Suppressor macrophage (primary cell): Measurements from ENCODE around the gene C2CD4B.

ENCODE experiments used
- DNase-seq, 4 experiments: peaks; one replicate each; pipeline ENCODE4 v3.0.0-alpha.2; 2020 to 2022
- total RNA-seq, 17 experiments: gene quantifications; one replicate each; lab custom pipeline; 2026; ENCODE audit warnings: mixed read lengths in 6 of 17, inconsistent platforms in 3 of 17; lab: John Stamatoyannopoulos, UW

The C2CD4B gene, protein sequence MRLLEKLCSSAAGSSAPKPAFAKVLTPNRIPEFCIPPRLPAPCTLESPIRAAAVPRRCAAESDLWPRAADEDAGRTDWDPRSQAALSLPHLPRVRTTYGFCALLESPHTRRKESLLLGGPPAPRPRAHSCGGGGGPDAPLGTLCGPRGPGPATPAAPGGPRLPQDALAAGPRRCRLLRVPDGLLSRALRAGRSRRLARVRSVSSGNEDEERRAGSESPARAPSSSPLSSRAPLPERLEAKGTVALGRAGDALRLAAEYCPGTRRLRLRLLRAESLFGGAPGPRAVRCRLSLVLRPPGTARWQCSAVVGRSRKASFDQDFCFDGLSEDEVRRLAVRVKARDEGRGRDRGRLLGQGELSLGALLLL
- total RNA-seq = 0 to 3.3 (median 0.24) reads per million in 17 experiments

DNA sequence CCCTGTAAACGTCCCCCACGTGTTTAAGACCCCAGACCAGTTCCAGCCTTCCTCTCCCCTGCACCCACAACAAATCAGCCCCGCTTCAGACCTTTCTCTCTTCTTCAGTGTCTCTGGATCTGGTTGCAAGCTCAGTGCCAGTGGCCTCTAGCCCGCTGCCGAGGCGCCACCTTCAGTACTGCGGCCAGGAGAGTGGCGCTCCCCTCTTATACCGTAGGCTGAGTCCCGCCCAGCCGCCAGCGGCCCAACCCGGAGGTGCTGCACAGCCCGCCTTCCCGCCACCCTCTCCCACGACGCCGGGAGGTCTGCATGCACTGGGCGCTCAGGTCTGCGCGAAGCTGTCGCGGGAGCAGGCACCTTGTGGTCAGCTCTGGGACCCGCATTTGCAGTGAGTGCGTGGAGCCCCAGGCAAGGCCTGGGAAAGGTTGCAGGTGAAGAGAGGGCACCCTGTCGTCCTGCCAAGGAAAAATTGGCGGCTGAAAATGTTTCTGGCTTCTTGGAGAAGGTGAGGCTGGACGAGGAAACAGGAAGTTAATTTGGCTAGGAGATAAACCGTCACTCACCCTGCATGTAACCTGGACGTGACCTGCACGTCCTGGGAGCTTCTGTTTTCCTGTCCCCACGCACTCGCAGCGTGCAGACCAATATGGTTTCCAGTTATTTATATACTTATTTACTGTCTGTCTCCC, at the start of gene C2CD4B:
TSS of gene C2CD4B (minus strand) at position 182 of the 689 bp plus-strand sequence. CDS start 301 bp downstream, outside the sequence.
- no peak for DNase-seq

DNA sequence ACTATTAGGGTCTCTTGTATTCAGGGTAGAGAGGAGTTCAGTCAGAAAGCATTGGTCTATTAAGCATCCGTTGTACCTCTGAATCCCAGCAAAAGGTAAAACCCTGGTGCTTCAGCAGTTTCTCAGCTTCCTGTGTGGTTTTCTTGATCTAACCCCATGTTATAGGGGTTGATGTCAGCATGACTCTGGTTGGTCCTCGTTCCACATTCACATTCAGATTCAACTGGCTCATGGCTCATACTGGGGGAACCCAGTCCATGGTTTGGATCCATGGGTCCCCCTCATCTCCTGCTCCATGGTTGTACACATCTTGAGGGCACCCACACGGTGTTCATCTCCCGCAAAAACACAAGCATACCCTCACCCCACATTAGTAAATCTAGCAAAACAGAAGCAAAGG, 47.7 kb upstream of the C2CD4B start:
- DNase-seq = no peak

DNA sequence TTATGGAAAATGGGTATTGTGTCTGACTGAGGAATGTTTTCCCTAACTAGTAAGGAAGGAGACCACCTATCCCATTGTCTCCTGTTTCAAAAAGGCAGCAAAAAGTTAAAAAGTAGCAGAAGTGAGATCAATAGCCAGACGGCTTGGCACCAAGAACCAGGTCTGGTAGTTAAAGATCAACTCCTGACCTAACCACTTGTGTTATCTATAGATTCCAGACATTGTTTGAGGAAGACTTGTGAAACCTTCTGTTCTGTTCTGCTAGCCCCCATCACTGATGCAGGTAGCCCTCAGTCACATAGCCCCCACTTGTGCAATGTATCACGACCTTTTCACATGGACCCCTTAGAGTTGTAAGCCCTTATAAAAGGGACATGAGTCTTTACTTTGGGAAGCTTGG, 46.3 kb upstream of the C2CD4B start:
- no peak for DNase-seq

DNA sequence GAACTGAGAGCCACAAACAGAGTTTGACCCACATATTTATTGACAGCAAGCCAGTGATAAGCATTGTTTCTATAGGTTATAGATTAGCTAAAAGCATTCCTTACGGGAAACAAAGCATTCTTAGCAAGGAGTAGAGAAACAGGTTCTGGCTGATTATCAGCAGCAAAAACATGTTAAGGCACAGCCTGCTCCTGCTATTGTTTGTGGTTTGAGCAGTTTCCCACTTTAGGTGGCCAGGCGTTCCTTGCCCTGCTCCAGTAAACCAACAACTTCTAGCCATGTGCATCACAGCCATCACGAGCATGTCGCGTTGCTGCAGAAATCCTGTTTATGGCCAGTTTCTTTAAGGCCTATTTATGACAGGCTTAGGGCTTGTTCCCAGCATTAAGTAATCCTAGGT, 44.7 kb upstream of the C2CD4B start:
- no peak for DNase-seq

DNA sequence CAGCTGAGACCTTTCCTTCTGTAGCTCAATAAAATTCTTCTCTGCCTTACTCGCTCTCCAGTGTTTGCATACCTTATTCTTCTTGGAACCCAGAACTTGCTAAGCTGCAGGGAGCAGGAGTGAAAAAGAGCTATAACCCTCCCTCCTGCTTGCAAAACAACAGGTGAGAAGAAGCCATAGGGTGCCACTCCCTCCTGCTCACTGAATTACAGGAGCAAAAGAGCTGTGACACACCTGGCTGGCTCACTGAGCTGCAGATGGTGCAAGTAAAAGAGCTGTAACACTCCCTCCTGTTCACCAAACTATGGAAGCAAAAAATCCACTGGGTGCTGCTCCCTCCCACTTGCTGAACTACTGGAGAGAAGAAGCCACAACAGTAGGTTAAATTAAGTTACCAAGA, 44.2 kb upstream of the C2CD4B start:
- DNase-seq = no peak

DNA sequence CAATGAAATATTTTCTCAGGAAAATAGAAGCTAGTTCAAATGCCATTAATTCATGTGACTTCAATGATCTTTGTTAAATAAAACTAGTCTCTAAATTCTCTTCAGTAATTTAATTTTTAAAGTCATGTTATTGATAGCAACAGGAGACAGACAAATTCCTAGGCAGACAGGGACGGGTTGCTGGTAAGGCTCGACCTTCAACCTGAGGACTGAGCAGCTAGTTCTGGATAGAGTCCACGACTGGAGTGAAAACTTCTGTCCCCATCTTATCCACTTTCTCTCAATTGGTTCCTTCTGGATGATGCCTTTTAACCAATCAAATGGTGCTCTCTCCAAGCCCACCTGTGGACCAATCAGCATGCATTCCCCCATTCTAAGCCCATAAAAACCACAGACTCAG, 43.8 kb upstream of the C2CD4B start:
- DNase-seq = no peak

DNA sequence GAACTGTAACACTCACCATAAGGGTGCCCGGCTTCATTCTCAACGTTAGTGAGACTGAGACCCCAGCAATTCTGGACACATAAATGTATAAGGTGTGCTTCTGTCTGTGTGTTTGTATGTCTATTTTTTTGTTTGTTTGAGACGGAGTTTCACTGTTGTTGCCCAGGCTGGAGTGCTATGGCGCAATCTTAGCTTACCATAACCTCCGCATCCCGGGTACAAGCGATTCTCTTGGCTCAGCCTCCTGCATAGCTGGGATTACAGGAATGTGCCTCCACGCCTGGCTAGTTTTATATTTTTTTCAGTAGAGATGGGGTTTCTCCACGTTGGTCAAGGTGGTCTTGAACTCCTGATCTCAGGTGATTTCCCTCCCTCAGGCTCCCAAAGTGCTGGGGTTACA, 43.3 kb upstream of the C2CD4B start:
- no peak for DNase-seq

DNA sequence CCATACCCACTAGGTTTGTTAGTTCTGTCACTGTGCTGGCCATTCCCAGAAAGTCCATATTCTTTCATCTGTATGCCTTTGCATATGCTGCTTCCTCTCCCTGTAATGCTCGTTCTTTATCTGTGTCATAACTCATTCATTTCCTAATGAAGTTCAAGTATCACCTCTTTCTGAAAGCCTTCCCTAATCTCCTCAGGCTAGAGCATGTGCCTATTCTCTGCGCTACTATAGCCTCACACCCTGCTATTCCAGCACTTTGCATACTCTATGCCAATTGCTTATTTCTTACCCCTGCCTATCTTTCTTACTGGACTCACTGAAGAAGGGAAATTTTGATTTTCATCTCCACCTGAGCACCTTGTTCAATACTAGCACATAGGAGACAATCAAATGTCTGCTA, 25.6 kb upstream of the C2CD4B start:
- no peak for DNase-seq

DNA sequence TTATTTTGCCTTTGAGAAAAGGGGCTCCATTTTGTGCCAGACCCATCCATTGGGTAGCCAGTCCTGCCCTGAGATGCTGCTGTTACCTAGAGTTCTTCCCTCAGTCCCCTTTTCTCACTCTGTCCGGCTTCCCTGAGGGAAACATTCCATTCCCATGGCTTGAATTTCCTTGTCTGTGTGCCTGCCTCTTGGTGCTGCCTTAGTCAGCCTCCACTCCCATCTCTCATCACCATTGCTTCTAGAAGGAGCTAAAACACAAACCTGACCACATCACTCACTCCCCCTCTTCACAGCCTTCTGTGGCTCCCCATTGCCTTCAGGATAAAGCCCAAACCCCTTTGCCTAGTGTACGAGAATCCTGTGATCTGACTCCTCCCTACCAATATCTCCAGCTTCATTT, 25.2 kb upstream of the C2CD4B start:
- DNase-seq = no peak

DNA sequence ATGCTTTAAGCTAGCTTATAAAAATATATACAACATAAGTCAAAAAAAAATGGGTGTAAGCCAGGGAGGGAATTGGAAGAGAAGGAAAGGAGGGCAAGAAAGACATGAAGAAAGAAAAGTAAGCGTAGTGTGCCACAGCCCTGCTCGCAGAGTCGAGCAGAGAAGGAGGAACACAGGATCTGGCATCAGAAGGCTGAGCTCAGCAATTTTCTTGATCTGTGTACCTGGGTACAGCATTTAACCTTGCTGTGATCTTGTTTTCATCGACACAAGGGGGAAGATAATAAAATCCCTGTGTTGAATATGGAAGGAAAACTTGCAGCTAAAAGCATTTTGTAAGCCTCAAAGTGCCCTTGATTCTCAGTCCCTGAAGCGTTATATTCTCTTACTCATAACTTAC, 23.7 kb upstream of the C2CD4B start:
- no peak for DNase-seq

DNA sequence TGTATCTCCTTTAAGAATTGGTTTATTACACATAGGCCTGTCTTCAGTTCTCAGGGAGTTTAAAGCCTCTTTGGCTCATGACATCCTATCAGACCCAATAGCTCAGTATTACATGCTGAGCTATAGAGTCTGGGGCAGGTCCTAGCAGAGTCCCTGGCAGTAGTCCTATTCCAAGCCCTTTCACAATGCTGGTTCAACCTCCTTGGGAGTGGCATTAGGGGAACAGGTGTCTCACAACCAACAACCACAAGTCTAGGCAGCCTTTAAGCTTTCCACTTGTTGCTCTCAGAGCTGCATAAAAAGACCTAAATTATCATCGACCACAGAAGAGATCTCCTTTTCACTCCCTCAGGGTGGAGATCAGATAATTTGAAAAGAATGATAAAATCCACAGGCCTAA, 22.8 kb upstream of the C2CD4B start:
- DNase-seq = no peak

DNA sequence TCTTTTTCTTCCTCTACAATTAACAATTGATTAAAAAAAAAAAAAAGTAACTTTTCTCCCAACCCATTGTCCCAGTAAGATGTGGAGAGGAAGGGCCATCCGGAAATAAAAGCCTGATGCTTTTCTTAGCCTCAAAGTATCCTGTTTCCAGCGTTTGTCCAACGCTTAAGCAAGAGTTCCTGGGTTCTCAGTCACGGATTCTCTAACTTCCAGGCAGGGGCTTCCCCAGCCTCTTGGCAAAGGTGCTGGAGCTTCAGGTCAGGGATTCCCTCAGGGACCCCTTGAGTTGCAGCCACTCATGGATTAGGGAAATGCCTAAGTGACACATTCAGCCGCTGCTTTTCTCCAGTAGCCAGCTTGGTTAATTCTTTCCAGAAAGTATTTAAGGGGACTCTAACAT, 22.3 kb upstream of the C2CD4B start:
- DNase-seq = no peak

DNA sequence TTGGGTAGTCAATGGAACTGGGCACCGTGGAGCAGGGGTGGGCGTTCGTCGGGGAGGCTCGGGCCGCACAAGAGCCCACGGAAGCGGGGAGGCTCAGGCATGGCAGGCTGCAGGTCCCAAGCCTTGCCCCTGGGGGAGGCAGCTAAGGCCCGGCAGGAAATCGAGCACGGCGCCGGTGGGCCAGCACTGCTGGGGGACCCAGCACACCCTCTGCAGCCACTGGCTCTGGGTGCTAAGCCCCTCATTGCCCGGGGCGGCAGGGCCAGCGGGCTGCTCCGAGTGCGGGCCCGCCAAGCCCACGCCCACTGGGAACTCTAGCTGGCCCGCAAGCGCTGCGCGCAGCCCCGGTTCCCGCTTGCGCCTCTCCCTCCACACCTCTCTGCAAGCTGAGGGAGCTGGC, 21.5 kb upstream of the C2CD4B start:
- DNase-seq = no peak

DNA sequence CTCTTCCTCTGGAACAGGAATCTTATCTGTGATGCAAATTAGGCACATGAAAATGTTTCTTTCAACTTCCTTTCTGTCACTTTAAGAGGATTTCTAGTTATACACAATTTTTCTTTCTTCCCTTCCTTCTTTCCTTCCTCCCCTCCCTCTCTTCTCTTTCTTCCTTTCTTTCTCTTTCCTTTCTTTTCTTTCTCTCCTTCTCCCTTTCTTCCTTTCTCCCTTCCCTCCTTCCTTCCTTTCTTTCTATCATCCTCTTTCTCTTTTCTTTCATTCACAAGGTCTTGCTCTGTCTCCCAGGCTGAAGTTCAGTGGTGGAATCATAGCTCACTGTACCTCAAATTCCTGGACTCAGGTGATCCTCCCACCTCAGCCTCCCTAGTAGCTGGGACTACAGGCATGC, 18.0 kb upstream of the C2CD4B start:
- DNase-seq = no peak

DNA sequence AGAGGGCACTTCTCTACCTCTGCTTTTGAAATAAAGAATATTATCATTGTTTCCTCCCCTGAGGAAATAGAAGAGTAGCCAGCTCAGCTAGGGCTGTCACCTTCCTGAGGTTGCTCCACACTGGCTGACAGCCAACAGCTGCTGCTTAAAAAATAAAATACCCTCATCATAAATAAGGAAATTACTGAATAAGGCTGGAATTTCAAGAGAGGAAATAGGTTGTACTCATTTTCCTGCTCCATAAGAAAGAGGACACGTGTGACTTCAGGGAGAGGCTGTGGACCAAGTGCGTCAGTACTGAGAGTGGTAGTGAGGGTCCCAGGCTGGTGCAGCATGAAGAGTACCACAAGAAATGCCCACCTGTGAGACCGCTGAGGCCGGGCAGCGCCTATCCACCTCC, 8.1 kb upstream of the C2CD4B start:
- no peak for DNase-seq

DNA sequence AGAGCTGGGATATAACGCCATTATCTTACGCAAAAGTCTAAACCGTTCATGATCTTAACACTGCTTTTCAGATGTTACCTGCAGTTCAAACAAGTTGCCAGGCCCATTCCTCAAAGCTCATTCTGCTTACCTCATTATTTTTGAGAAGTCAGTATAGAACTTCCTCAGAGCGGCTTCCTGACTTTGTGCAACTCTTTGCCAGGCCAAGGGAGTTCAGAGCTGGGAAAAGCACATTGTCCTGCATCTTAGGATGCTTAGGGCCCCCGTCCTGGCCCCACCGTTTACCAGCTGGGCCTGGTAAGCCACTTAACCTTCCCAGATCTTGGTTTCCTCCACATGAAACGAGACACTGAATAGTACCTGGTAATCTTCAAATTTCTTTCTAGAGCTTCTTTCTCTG, 6.8 kb upstream of the C2CD4B start:
- DNase-seq = no peak

DNA sequence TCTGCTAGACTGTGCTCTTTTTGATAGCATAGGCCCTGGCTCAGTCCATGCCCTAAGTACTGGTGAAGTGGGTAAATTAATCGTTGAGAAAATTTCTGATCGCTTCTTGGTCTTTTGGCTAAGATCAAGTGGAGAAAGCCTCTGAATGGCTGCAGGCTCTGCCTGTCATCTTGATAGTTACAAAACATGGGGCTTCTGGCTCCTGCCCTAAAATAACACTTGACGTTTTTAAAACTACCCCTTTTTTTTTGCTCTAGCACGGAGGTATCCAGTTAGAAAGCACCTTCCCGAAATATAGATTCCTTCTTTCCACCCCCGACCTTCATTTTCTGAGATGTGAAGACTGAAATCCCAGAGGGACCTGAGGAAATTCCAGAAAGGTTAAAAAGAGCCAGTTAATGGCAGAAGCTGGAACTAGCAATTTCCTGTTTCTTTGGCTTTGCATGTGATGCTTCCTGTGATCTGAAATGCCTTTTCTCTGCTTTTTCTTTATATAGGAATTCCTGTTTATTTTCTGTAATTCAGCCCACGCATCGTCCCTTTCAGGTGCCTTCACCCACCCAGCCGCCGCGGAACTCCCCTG, 799 bp upstream of the C2CD4B start:
- DNase-seq = no peak

DNA sequence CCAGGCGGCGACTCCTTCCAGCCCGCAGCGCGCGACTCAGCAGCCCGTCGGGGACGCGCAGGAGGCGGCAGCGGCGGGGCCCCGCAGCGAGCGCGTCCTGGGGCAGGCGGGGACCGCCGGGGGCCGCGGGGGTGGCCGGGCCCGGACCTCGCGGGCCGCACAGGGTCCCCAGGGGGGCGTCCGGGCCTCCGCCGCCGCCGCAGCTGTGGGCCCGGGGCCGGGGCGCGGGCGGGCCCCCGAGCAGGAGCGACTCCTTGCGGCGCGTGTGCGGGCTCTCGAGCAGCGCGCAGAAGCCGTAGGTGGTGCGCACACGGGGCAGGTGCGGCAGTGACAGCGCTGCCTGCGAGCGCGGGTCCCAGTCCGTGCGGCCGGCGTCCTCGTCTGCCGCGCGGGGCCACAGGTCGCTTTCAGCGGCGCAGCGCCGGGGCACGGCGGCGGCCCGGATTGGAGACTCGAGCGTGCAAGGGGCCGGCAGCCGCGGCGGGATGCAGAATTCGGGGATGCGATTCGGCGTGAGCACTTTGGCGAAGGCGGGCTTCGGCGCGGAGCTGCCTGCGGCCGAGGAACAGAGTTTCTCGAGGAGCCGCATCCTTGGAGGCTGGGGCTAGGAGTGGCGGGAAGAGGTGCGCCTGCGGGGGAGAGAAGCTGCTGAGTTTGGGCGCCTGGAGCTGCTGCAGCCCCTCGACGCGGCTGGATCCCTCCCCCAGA, 535 bp downstream of the C2CD4B start:
- DNase-seq = no peak

DNA sequence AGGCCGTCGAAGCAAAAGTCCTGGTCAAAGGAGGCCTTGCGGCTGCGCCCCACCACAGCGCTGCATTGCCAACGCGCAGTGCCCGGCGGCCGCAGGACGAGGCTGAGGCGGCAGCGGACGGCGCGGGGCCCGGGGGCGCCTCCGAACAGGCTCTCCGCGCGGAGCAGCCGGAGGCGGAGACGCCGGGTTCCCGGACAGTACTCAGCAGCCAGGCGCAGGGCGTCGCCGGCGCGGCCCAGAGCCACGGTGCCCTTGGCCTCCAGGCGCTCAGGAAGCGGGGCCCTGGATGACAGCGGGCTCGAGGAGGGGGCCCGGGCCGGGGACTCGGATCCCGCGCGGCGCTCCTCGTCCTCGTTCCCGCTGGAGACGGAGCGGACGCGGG, 1.1 kb downstream of the C2CD4B start:
- DNase-seq = no peak

DNA sequence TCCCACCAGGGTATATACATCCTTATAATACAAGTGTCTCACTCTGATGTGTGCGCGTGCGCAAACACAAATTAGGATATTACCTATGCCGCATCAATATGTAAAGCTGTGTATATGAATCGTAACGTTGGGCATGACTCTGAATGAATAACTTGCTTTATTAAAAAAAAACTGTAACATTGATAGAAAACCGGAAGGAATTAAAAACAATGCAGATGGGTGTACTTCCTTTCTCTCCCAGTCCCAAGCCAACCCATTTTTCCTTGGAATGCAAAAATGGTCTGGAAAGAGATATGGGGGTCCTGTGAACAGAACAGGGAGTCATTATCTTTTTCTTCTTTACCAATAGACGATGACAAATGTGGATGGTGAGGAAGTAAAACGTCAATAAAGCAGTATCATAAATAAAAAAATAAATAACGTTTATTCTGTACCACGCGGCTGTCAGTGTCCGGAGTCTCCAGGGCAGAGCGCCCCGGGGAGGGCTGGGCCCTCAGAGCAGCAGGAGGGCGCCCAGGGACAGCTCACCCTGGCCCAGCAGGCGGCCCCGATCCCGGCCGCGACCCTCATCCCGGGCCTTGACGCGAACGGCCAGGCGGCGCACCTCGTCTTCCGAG, 1.6 kb downstream of the C2CD4B start:
- DNase-seq = no peak

DNA sequence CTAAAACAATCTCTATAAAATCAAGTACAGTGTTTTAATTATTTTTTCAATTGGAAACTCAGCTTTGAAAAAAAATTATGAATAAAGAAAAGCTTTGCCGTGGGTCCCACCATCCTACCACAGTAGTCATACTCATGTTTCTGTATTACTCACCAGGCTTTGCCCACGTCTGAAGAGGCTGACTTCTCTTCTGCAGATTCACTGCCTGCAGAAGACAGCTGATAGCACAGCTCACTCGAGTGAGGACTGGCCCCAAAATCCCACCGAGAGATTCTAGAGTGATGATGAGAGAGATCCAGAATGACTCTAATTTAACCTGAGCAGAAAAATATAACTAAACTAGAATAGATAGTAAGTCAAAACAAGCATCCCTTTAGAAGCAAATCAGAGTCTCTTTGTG, 11.9 kb downstream of the C2CD4B start:
- DNase-seq = no peak

DNA sequence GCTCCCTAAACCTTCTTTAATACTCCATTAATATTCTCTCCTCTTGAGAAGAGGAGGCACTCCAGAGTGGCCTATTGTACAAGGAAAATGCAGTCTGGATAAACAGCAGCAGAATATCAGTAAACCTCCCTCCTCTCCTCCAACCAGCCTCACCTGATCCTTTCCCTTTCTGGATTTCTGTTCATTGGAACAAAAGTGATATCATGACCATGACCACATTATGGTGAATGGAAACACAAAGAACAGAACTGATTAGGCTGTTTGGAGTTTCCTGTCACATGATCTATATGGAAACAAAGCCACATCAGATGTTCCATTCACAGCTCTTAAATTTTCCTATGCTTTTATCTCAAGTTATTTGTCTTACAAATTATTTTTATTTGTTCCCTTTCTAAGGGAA, 14.6 kb downstream of the C2CD4B start:
- DNase-seq = no peak

DNA sequence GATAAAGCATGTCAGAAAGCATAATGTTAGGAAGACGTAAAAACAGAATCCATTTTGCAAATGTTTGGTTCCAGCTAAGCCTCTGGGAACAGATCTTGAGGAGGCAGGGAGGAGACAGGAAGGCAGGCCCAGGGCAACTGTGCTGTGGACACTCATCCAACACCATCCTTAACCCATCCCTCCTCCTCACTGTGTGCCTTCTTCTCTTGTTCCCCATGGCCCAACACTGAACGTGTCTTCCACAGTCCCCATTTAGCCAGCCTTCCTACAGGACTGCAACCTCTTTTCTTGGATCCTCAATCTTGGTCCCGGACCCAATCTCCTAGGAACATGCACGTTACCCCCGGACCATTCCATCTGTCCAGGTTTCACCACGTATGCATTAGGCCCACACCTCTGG, 15.4 kb downstream of the C2CD4B start:
- no peak for DNase-seq
